Fibroblast of lung (primary cell): ENCODE measurements around the gene EML1. TPM values are rescaled to one million over a fixed set of nuclear protein-coding genes. Genes with fewer than 3 reads are reported as not detected.

Experiments
- DNase-seq, 2 donors: peaks; one replicate each; pipeline versions ENCODE4 v3.0.0 to v3.0.0-alpha.2; 2010; ENCODE audit warnings: low read depth in 2 of 2
- H2AFZ ChIP-seq: 2 replicates; pipeline ENCODE4 v1.5.1; 2012; ENCODE audit warnings: low read length, control low read depth, inconsistent platforms
- H3K27ac ChIP-seq: 2 replicates; pipeline ENCODE4 v1.5.1; 2011; ENCODE audit warnings: low read length, control low read depth; ENCODE audit not compliant: insufficient read depth
- H3K27me3 ChIP-seq: 2 replicates; pipeline ENCODE4 v1.5.1; 2011; ENCODE audit warnings: mild to moderate bottlenecking, low read length; ENCODE audit not compliant: control insufficient read depth, insufficient read depth
- H3K36me3 ChIP-seq: 2 replicates; pipeline ENCODE4 v1.5.1; 2011; ENCODE audit warnings: low read length; ENCODE audit not compliant: control insufficient read depth, insufficient read depth
- H3K4me1 ChIP-seq: 2 replicates; pipeline ENCODE4 v1.5.1; 2011; ENCODE audit warnings: low read length; ENCODE audit not compliant: control insufficient read depth, insufficient read depth; ENCODE audit errors: extremely low read depth
- H3K4me2 ChIP-seq: 2 replicates; pipeline ENCODE4 v1.5.1; 2011; ENCODE audit warnings: low read length, control low read depth; ENCODE audit not compliant: insufficient read depth; ENCODE audit errors: extremely low read depth
- H3K4me3 ChIP-seq, 4 experiments: fragments of 200-600 bp in 1 of 4; sonication (generic) in 1 of 4; replicated peaks in 1 of 4; 2 replicates each; pipeline ENCODE4 v1.5.1; 2011 to 2016; ENCODE audit warnings: low read length in 4 of 4, low read depth in 3 of 4, mild to moderate bottlenecking in 3 of 4, control low read depth in 2 of 4, inconsistent platforms in 1 of 4, mixed read lengths in 1 of 4; ENCODE audit not compliant: insufficient read depth in 1 of 4; ENCODE audit errors: control extremely low read depth in 1 of 4
- H3K79me2 ChIP-seq: 2 replicates; pipeline ENCODE4 v1.5.1; 2012; ENCODE audit warnings: mild to moderate bottlenecking, low read length, inconsistent platforms; ENCODE audit not compliant: control insufficient read depth, insufficient read depth
- H3K9ac ChIP-seq: 2 replicates; pipeline ENCODE4 v1.5.1; 2011; ENCODE audit warnings: mild to moderate bottlenecking, low read length, control low read depth; ENCODE audit not compliant: insufficient read depth
- H3K9me3 ChIP-seq: 2 replicates; pipeline ENCODE4 v1.5.1; 2012; ENCODE audit warnings: low read depth, low read length; ENCODE audit not compliant: control insufficient read depth, insufficient read depth
- H4K20me1 ChIP-seq: 2 replicates; pipeline ENCODE4 v1.5.1; 2011; ENCODE audit warnings: low read length; ENCODE audit not compliant: control insufficient read depth, insufficient read depth; ENCODE audit errors: extremely low read depth
- CTCF ChIP-seq, 2 donors: IDR thresholded peaks in 1 of 2; conservative IDR thresholded peaks in 1 of 2; 1 replicate in 1 of 2; 2 replicates in 1 of 2; pipeline ENCODE4 v1.5.1; 2011 to 2012; ENCODE audit warnings: low read length in 2 of 2, control low read depth in 1 of 2, inconsistent platforms in 1 of 2, low read depth in 1 of 2, mild to moderate bottlenecking in 1 of 2
- EZH2 ChIP-seq: IDR thresholded peaks from 2 replicates; pipeline ENCODE4 v1.5.1; 2012; ENCODE audit warnings: low read length, control low read depth, mild to moderate bottlenecking; ENCODE audit errors: missing control alignments
- polyA plus RNA-seq, 2 donors: library from polyadenylated mRNA; depleted of rRNA in 1 of 2; stranded (reverse) in 1 of 2; unstranded in 1 of 2; fragments of >200 nt; gene quantifications; 2 replicates each; pipeline ENCODE4 v1.2.1, GENCODE V29; 2011 to 2012; ENCODE audit warnings: missing spikeins in 1 of 2
- total RNA-seq: library from RNA; depleted of rRNA; stranded (reverse); fragments of >200 nt; gene quantifications from 2 replicates; pipeline ENCODE4 v1.2.1, GENCODE V29; 2014

Gene EML1
- total and polyA plus RNA-seq, 2 donors (not counting 1 experiment from before 2014, with no cell fraction given) = 22.4 to 74.5 TPM

GRCh38 chr14:99981806-99982205 lies 188.6 kb downstream of the EML1 start:
- Histone ChIP-seq H3K4me2 (peak overlapping the region; percentile 15), H3K9ac (no peak overlapping the region), H3K9me3 (no peaks in the 10 kb centered on the region), H3K4me3 (no peak overlapping the region), H3K27me3 (no peaks in the 10 kb centered on the region), H3K79me2 (no peaks in the 10 kb centered on the region), H2AFZ (no peak overlapping the region), H3K36me3 (no peaks in the 10 kb centered on the region), H3K27ac (no peak overlapping the region), H3K4me1 (no peaks in the 10 kb centered on the region), H4K20me1 (no peaks in the 10 kb centered on the region)
- TF ChIP-seq EZH2 (no peak), CTCF (conservative IDR thresholded peaks at IDR 0.05 in 1 of 2, IDR thresholded peaks at IDR 0.05 in 1 of 2; ENCODE audit: low read depth in 1 of 2, low read length in 2 of 2) (no peak)
- no peak for DNase-seq

DNA sequence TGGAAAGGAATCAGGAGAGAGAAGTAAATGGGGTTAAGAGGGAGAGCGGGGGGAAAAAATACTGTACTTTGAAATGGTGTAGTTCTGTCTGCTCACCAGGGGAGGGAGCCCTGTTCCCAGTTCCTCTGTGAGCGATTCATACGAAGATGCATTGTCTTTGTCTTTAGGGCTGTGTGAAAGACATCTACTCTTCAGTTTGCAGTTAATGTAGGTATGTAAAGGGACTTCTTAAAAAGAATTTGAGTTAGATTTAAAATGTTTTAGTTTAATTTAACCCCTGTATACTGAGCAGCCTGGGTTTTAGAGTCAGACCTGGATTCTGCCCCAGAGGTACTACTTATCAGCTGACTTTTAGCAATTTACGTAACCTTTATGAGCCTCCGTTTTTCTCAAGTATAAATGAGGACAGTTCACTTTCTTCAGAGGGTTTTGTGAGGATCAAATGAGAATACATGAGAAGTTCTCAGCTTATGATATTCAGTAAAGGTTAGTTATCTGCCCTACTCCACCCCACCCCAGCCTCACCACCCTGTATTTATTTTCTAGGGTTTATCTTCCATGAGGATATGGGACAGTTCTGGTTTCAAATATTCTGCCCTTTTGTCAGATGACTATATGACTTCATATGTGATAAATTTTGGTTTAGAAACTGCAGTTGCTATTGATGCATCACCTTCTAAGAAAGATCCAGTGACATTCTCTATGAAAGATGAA lies 189.5 kb downstream of the EML1 start:
- DNase-seq = peak; percentile 52 to 79
- H3K27ac ChIP-seq = no peak overlapping the region
- no peak overlapping the region for H3K4me3 ChIP-seq
- no peaks in the 10 kb centered on the region for H3K9me3 ChIP-seq
- H3K36me3 ChIP-seq = no peaks in the 10 kb centered on the region
- no peaks in the 10 kb centered on the region for H3K79me2 ChIP-seq
- H3K9ac ChIP-seq = no peak overlapping the region
- H3K4me1 ChIP-seq = no peaks in the 10 kb centered on the region
- no peak overlapping the region for H2AFZ ChIP-seq
- H4K20me1 ChIP-seq = no peaks in the 10 kb centered on the region
- no peak overlapping the region for H3K4me2 ChIP-seq
- TF ChIP-seq CTCF (conservative IDR thresholded peaks at IDR 0.05 in 1 of 2, IDR thresholded peaks at IDR 0.05 in 1 of 2; ENCODE audit: low read depth in 1 of 2, low read length in 2 of 2) (peak; percentile 89 to 94), EZH2 (no peak)
- H3K27me3 ChIP-seq = no peaks in the 10 kb centered on the region

DNA sequence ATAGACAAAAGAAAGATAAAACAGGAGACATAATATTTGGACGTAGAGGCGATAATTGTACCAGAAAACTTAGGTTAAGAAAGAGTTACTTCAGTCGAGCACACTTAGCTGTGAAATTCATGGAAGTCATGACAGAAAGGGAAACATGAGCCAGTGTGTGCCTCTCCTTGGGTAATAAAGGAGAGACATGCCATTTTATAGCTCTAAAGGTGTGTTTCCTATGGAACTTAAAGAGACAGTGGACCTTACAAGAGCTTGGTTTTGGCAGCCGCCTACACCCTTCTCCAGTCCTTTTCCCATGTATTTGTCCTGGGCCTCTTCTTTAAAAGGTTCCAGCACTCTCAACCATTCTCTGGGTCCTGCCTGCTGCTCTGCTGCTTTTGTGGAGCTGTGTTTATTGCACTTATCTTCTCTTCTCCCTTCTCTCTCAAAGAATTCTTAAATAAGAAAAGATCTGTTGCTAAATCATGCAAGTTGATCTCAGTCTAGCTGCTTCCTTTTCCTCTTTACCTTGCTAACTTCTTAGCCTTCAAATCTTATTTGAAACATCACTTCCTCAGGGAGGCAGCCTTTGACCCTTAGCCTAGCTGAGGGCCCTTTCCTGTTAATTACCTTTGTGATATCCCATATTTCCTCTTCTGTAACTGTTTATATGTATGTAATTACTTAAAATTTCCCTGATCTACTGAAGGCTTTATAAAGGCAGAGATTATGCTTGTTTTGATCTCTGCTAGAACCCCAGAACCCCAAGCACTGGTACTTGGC lies 190.2 kb downstream of the EML1 start:
- no peak for DNase-seq
- H3K4me3 ChIP-seq = no peak overlapping the region
- H3K27me3 ChIP-seq = no peaks in the 10 kb centered on the region
- H3K9me3 ChIP-seq = no peaks in the 10 kb centered on the region
- no peaks in the 10 kb centered on the region for H3K4me1 ChIP-seq
- no peak overlapping the region for H3K4me2 ChIP-seq
- H3K27ac ChIP-seq = no peak overlapping the region
- no peaks in the 10 kb centered on the region for H3K79me2 ChIP-seq
- no peak overlapping the region for H3K9ac ChIP-seq
- no peaks in the 10 kb centered on the region for H3K36me3 ChIP-seq
- H4K20me1 ChIP-seq = no peaks in the 10 kb centered on the region
- TF ChIP-seq EZH2 (no peak), CTCF (conservative IDR thresholded peaks at IDR 0.05 in 1 of 2, IDR thresholded peaks at IDR 0.05 in 1 of 2; ENCODE audit: low read depth in 1 of 2, low read length in 2 of 2) (no peak)
- no peak overlapping the region for H2AFZ ChIP-seq
